ENCODE results near the gene ALDH1B1. TPM values are rescaled to one million over a fixed set of nuclear protein-coding genes. Genes with fewer than 3 reads are reported as not detected.
A peak's percentile ranks its signal among the peaks of the same experiment; 100 is the strongest.

Gene ALDH1B1
- total RNA-seq, 1 experiment from 2014 or later, result 55.5 TPM

- TF ChIP-seq PREB (CRISPR knock-in tag; IDR thresholded peaks at IDR 0.05; ENCODE audit: borderline replicate concordance), result peak; percentile 55; the same call in 1 of the 2 replicates
- TF ChIP-seq ATF1 (CRISPR knock-in tag; IDR thresholded peaks at IDR 0.05), result no peak
- TF ChIP-seq ATF2 (CRISPR knock-in tag; IDR thresholded peaks at IDR 0.05; ENCODE audit: borderline replicate concordance, low read depth), result no peak
- no peak for TF ChIP-seq ZNF532 (CRISPR knock-in tag; IDR thresholded peaks at IDR 0.05; ENCODE audit: borderline replicate concordance)
- TF ChIP-seq ZBTB21 (CRISPR knock-in tag; IDR thresholded peaks at IDR 0.05; ENCODE audit: borderline replicate concordance), result no peak
- peak; percentile 28; the same call in 1 of the 2 replicates for TF ChIP-seq GABPB1 (CRISPR knock-in tag; IDR thresholded peaks at IDR 0.05)
- no peak for TF ChIP-seq ZNF317 (CRISPR knock-in tag; IDR thresholded peaks at IDR 0.05; ENCODE audit: borderline replicate concordance, low read depth)
- TF ChIP-seq ATF6 (CRISPR knock-in tag; IDR thresholded peaks at IDR 0.05), result no peak
- no peak for TF ChIP-seq SOX15 (CRISPR knock-in tag; IDR thresholded peaks at IDR 0.05)
- 0 out of 2 replicates have a peak, but pooled peaks have one; percentile 64 for TF ChIP-seq E2F5 (CRISPR knock-in tag; IDR thresholded peaks at IDR 0.05)
- no peak for TF ChIP-seq MXD4 (CRISPR knock-in tag; IDR thresholded peaks at IDR 0.05; ENCODE audit: borderline replicate concordance)
- no peak for TF ChIP-seq GRHL2 (CRISPR knock-in tag; IDR thresholded peaks at IDR 0.05; ENCODE audit: insufficient replicate concordance, severe bottlenecking)
- no peak for TF ChIP-seq ZSCAN18 (CRISPR knock-in tag; IDR thresholded peaks at IDR 0.05)
- no peak for TF ChIP-seq FOXJ3 (CRISPR knock-in tag; IDR thresholded peaks at IDR 0.05; ENCODE audit: borderline replicate concordance)
- TF ChIP-seq AFF4 (CRISPR knock-in tag; IDR thresholded peaks at IDR 0.05; ENCODE audit: borderline replicate concordance), result no peak
- TF ChIP-seq FOXP1 (CRISPR knock-in tag; IDR thresholded peaks at IDR 0.05; ENCODE audit: borderline replicate concordance), result peak; percentile 15; the same call in 1 of the 2 replicates
- no peak for TF ChIP-seq CBFB (CRISPR knock-in tag; IDR thresholded peaks at IDR 0.05; ENCODE audit: low read depth)
- peak; percentile 78 for TF ChIP-seq SP1 (CRISPR knock-in tag; conservative IDR thresholded peaks at IDR 0.05)
- TF ChIP-seq NFYB (CRISPR knock-in tag; conservative IDR thresholded peaks at IDR 0.05; ENCODE audit: low read depth), result peak; percentile 44; the same call in 1 of the 2 replicates
- no peak for TF ChIP-seq NR1H2 (CRISPR knock-in tag; IDR thresholded peaks at IDR 0.05)
- TF ChIP-seq ZNF219 (CRISPR knock-in tag; IDR thresholded peaks at IDR 0.05; ENCODE audit: borderline replicate concordance), result no peak
- no peak for TF ChIP-seq NR3C1 (CRISPR knock-in tag; conservative IDR thresholded peaks at IDR 0.05; ENCODE audit: low read depth)
These were observed at the start of gene ALDH1B1 (continued) for GRCh38 chr9:38392235-38393127.

All from WTC11 (cell line).